Natural killer cell (primary cell): ENCODE measurements around the gene SLC25A42. TPM values are rescaled to one million over a fixed set of nuclear protein-coding genes. Genes with fewer than 3 reads are reported as not detected.
"Not testable (repeated sequence)": the region's sequence is repeated elsewhere in the genome, so short reads cannot be mapped to it uniquely, and the experiment has no call there.

Experiments used
- ATAC-seq, 3 donors: fragments of 150-1000 bp in 2 of 3; fragments of 200-7000 bp in 1 of 3; cut with Tn5 transposase; 1 replicate in 1 of 3; 2 replicates in 2 of 3; pipeline ENCODE4 v1.10.0; 2021; ENCODE audit warnings: mild to moderate bottlenecking in 2 of 3, moderate library complexity in 2 of 3
- DNase-seq, 2 donors: peaks; one replicate each; pipeline versions ENCODE4 v3.0.0 to v3.0.0-alpha.2; 2013 to 2021; ENCODE audit warnings: mixed read lengths in 1 of 2
- H3K27ac ChIP-seq: one replicate; pipeline ENCODE4 v1.5.1; 2013; ENCODE audit warnings: mild to moderate bottlenecking, low read length
- H3K27me3 ChIP-seq: one replicate; pipeline ENCODE4 v1.6.1; 2013; ENCODE audit warnings: low read length; ENCODE audit not compliant: control insufficient read depth, insufficient read depth
- H3K36me3 ChIP-seq: one replicate; pipeline ENCODE4 v1.6.1; 2013; ENCODE audit warnings: low read length; ENCODE audit not compliant: control insufficient read depth, insufficient read depth
- H3K4me1 ChIP-seq: one replicate; pipeline ENCODE4 v1.6.1; 2013; ENCODE audit warnings: low read length; ENCODE audit not compliant: control insufficient read depth, insufficient read depth
- H3K4me3 ChIP-seq: one replicate; pipeline ENCODE4 v1.5.1; 2013; ENCODE audit warnings: low read length
- H3K9me3 ChIP-seq: one replicate; pipeline ENCODE4 v1.6.1; 2013; ENCODE audit warnings: low read length; ENCODE audit not compliant: control insufficient read depth, insufficient read depth
- H3K27ac Mint-ChIP-seq, 2 donors: one replicate each; pipeline ENCODE4 v1.8.0; 2022; ENCODE audit warnings: mild to moderate bottlenecking in 2 of 2, mixed read lengths in 2 of 2, moderate library complexity in 1 of 2
- H3K27me3 Mint-ChIP-seq, 2 donors: one replicate each; pipeline ENCODE4 v1.8.0; 2022; ENCODE audit warnings: low read depth in 2 of 2, mixed read lengths in 2 of 2
- H3K36me3 Mint-ChIP-seq: one replicate; pipeline ENCODE4 v1.8.0; 2022; ENCODE audit warnings: mixed read lengths
- H3K4me1 Mint-ChIP-seq, 2 donors: one replicate each; pipeline ENCODE4 v1.8.0; 2022; ENCODE audit warnings: mixed read lengths in 2 of 2
- H3K4me3 Mint-ChIP-seq: one replicate; pipeline ENCODE4 v1.8.0; 2022; ENCODE audit warnings: mild to moderate bottlenecking, moderate library complexity, mixed read lengths
- H3K9me3 Mint-ChIP-seq, 2 donors: one replicate each; pipeline ENCODE4 v1.8.0; 2022; ENCODE audit warnings: mixed read lengths in 2 of 2
- CTCF ChIP-seq: fragments of 200-600 bp; IDR thresholded peaks from one replicate; pipeline ENCODE4 v1.8.0; 2022; ENCODE audit warnings: antibody characterized with exemption
- WGBS: methylation state at CpG from one replicate; pipeline ENCODE4 v1.1.7; 2013; ENCODE audit warnings: missing lambda C conversion rate; ENCODE audit not compliant: insufficient coverage; 5-methylcytosine and 5-hydroxymethylcytosine counted together
- intact Hi-C: fragments of 100-400 bp; cut with micrococcal nuclease; formaldehyde crosslinking; loops from one replicate; pipeline ENCODE4 v1.14.2; 2022
- total RNA-seq, 4 donors: library from RNA; stranded (reverse); fragments of 120-200 nt in 1 of 4; gene quantifications; one replicate each; pipeline versions ENCODE4 v1.2.3 to v1.2.4, GENCODE V29; 2013 to 2022

The SLC25A42 gene
- total RNA-seq, 3 donors from 2014 or later (not counting 1 experiment from before 2014, with no cell fraction given) = 34.6 to 50.3 (median 41.8) TPM

DNA sequence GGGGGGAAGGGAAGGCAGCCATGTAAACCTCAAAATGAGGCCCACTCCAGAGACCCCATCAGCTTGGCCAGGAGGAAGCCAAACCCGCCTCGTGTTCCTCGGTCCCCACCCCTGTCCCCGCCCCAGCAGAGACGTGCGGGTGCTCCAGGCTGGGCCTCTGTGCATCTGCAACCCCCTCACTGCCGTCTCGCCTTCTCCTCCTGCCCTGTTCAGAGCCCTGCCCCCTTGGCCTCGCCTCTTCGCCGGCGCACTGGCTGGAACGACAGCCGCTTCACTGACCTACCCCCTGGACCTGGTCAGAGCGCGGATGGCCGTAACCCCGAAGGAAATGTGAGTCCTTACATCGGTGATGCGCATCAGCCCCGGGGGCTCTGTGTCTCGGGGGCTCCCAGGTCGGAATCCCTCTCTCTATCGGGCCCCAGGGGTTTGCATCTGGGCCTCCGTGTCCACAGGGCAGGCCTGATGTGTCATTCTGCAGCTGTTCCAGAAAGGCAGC is 42.3 kb downstream of the SLC25A42 start:
- 93% methylated on average over 25 of the region's 25 CpGs for WGBS
- no peak for TF ChIP-seq CTCF
- Mint-ChIP-seq H3K36me3 (no peaks in the 10 kb centered on the region), H3K9me3 (no peaks in the 10 kb centered on the region), H3K4me1 (peaks cover 0 to 6% of the 10 kb centered on the region in 2 donors), H3K27me3 (no peaks in the 10 kb centered on the region), H3K4me3 (no peak overlapping the region), H3K27ac (no peak overlapping the region)
- Histone ChIP-seq H3K27me3 (no peaks in the 10 kb centered on the region), H3K9me3 (no peaks in the 10 kb centered on the region), H3K4me3 (no peak overlapping the region), H3K27ac (no peak overlapping the region), H3K4me1 (peaks cover 10% of the 10 kb centered on the region), H3K36me3 (peaks cover 8% of the 10 kb centered on the region)
- no peak for DNase-seq
- intact Hi-C loops = no loop called here
- ATAC-seq = no peak

DNA sequence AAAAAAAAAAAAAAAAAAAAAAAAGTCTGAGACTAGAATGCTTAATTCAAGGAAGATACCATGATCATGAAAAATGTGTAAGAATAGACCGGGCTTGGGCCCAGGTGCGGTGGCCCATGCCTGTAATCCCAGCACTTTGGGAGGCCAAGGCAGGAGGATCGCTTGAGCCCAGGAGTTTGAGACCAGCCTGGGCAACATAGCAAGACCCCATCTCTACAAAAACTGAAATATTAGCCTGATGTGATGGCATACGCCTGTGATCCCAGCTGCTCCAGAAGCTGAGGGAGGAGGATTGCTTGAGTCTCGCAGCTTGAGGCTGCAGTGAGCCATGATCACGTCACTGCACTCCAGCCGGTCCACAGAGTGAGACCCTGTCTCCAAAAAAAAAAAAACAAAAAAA is 43.1 kb downstream of the SLC25A42 start:
- H3K4me1 Mint-ChIP-seq = peaks cover 0 to 12% of the 10 kb centered on the region in 2 donors
- DNase-seq, H3K36me3 Mint-ChIP-seq, H3K27me3 Mint-ChIP-seq, ATAC-seq, intact Hi-C loops, H3K27me3 ChIP-seq, H3K27ac ChIP-seq, H3K4me3 ChIP-seq, H3K27ac Mint-ChIP-seq, H3K36me3 ChIP-seq, H3K9me3 ChIP-seq, H3K9me3 Mint-ChIP-seq, H3K4me3 Mint-ChIP-seq: not testable (repeated sequence)
- H3K4me1 ChIP-seq = peaks cover 10% of the 10 kb centered on the region
- 98% methylated on average over 7 of the region's 7 CpGs for WGBS

GRCh38 chr19:19107654-19108053 is 43.9 kb downstream of the SLC25A42 start:
- Histone ChIP-seq H3K27ac (no peak overlapping the region), H3K36me3 (peaks cover 6% of the 10 kb centered on the region), H3K27me3 (no peaks in the 10 kb centered on the region), H3K4me3 (no peak overlapping the region), H3K9me3 (no peaks in the 10 kb centered on the region), H3K4me1 (peaks cover 10% of the 10 kb centered on the region)
- no peaks in the 10 kb centered on the region for H3K36me3 Mint-ChIP-seq
- intact Hi-C loops = no loop called here
- WGBS = 97% methylated on average over 8 of the region's 11 CpGs
- no peak for TF ChIP-seq CTCF
- H3K9me3 Mint-ChIP-seq = no peaks in the 10 kb centered on the region
- H3K27me3 Mint-ChIP-seq = no peaks in the 10 kb centered on the region
- no peak overlapping the region for H3K27ac Mint-ChIP-seq
- no peak overlapping the region for H3K4me3 Mint-ChIP-seq
- ATAC-seq (no peak), DNase-seq (no peak)
- peaks cover 0 to 16% of the 10 kb centered on the region in 2 donors for H3K4me1 Mint-ChIP-seq

DNA sequence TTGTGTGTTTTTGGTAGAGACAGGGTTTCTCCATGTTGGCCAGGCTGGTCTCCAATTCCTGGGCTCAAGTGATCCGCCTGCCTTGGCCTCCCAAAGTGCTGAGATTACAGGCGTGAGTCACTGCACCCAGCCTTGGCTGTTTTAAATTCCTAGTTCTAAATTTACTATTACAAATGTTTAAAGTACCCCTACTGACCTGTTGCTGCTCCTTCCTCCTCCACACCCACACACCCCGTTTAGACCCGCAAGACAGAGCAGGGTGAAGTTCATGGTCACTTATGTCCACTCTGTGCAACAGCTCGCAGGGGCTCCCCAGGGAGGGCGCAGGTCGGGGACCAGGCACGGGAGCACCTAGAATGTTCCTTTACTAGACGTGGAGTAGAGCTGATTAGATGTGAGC is 45.8 kb downstream of the SLC25A42 start:
- no peak for DNase-seq
- Mint-ChIP-seq H3K9me3 (no peaks in the 10 kb centered on the region), H3K27me3 (no peaks in the 10 kb centered on the region), H3K4me1 (peaks cover 0 to 22% of the 10 kb centered on the region in 2 donors), H3K4me3 (no peak overlapping the region), H3K27ac (peak overlapping the region in 1 of 2 donors; percentile 11), H3K36me3 (no peaks in the 10 kb centered on the region)
- intact Hi-C loops = no loop called here
- no peak for TF ChIP-seq CTCF
- Histone ChIP-seq H3K27ac (no peak overlapping the region), H3K9me3 (no peaks in the 10 kb centered on the region), H3K4me1 (peaks cover 16% of the 10 kb centered on the region), H3K36me3 (peaks cover 6% of the 10 kb centered on the region), H3K27me3 (no peaks in the 10 kb centered on the region), H3K4me3 (no peak overlapping the region)
- WGBS = 95% methylated on average over 9 of the region's 9 CpGs
- ATAC-seq = no peak
